WTC11 (cell line): ENCODE results near the gene SNRPB2. TPM values are rescaled to one million over a fixed set of nuclear protein-coding genes. Genes with fewer than 3 reads are reported as not detected.

ENCODE experiments used
- ATAC-seq: fragments of 200-7000 bp; cut with Tn5 transposase; 2 replicates; pipeline ENCODE4 v1.10.0; 2021; ENCODE audit warnings: mild to moderate bottlenecking, moderate library complexity
- CTCF ChIA-PET: fragments of 300-600 bp; sonication (Branson Sonifier 250); formaldehyde crosslinking; loops from one replicate; lab custom pipeline; 2021; ENCODE audit warnings: antibody characterized with exemption; lab: Charles Lee
- POLR2A ChIA-PET: fragments of 350-600 bp; sonication (Branson Sonifier 250); formaldehyde crosslinking; loops from one replicate; lab custom pipeline; 2021; ENCODE audit warnings: antibody characterized with exemption; lab: Charles Lee
- DNase-seq: peaks from one replicate; pipeline ENCODE4 v3.0.0; 2021; ENCODE audit warnings: low spot score
- H3K27ac Mint-ChIP-seq: 2 replicates; pipeline ENCODE4 v1.8.0; 2021; ENCODE audit warnings: mixed read lengths
- H3K27me3 Mint-ChIP-seq: 2 replicates; pipeline ENCODE4 v1.8.0; 2021; ENCODE audit warnings: low read depth, mild to moderate bottlenecking, moderate library complexity, mixed read lengths
- H3K36me3 Mint-ChIP-seq: 2 replicates; pipeline ENCODE4 v1.8.0; 2021; ENCODE audit warnings: mixed read lengths
- H3K4me1 Mint-ChIP-seq: 2 replicates; pipeline ENCODE4 v1.8.0; 2022; ENCODE audit warnings: mixed read lengths
- H3K4me3 Mint-ChIP-seq: 2 replicates; pipeline ENCODE4 v1.8.0; 2021; ENCODE audit warnings: mild to moderate bottlenecking, moderate library complexity, mixed read lengths
- H3K9me3 Mint-ChIP-seq: 2 replicates; pipeline ENCODE4 v1.8.0; 2021; ENCODE audit warnings: mixed read lengths
- CREM ChIP-seq: sonication (generic); formaldehyde crosslinking; IDR thresholded peaks from 2 replicates; pipeline ENCODE4 v1.8.1; 2022; ENCODE audit warnings: mild to moderate bottlenecking, missing genetic modification reagents, moderate library complexity
- GABPB1 ChIP-seq: sonication (generic); formaldehyde crosslinking; IDR thresholded peaks from 2 replicates; pipeline ENCODE4 v1.8.1; 2023; ENCODE audit warnings: mild to moderate bottlenecking, missing genetic modification reagents
- GRHL2 ChIP-seq: fragments of 250-450 bp; sonication (Bioruptor Pico); IDR thresholded peaks from 2 replicates; pipeline ENCODE4 v1.8.0; 2022; ENCODE audit warnings: mild to moderate bottlenecking, moderate library complexity; ENCODE audit not compliant: insufficient replicate concordance, severe bottlenecking
- IRF2 ChIP-seq: sonication (generic); formaldehyde crosslinking; IDR thresholded peaks from 2 replicates; pipeline ENCODE4 v1.8.0; 2022; ENCODE audit warnings: low read depth, missing genetic modification reagents, borderline replicate concordance
- JAZF1 ChIP-seq: fragments of 250-450 bp; sonication (Bioruptor Pico); IDR thresholded peaks from 2 replicates; pipeline ENCODE4 v1.9.0; 2021; ENCODE audit warnings: moderate library complexity, mild to moderate bottlenecking, inconsistent platforms
- JUN ChIP-seq: sonication (generic); formaldehyde crosslinking; IDR thresholded peaks from 2 replicates; pipeline ENCODE4 v1.8.0; 2023; ENCODE audit warnings: mild to moderate bottlenecking, missing genetic modification reagents
- MYBL2 ChIP-seq: sonication (generic); formaldehyde crosslinking; IDR thresholded peaks from 2 replicates; pipeline ENCODE4 v1.8.1; 2023; ENCODE audit warnings: mild to moderate bottlenecking, moderate library complexity, missing genetic modification reagents
- NFATC4 ChIP-seq: fragments of 250-450 bp; sonication (Bioruptor Pico); IDR thresholded peaks from 2 replicates; pipeline ENCODE4 v1.9.0; 2021; ENCODE audit warnings: mild to moderate bottlenecking
- NFE2L1 ChIP-seq: sonication (generic); formaldehyde crosslinking; IDR thresholded peaks from 2 replicates; pipeline ENCODE4 v1.8.1; 2023; ENCODE audit warnings: missing genetic modification reagents
- OVOL2 ChIP-seq: fragments of 250-450 bp; sonication (Bioruptor Pico); IDR thresholded peaks from 2 replicates; pipeline ENCODE4 v1.9.0; 2021; ENCODE audit warnings: mild to moderate bottlenecking, borderline replicate concordance
- SOX15 ChIP-seq: fragments of 250-450 bp; sonication (Bioruptor Pico); IDR thresholded peaks from 2 replicates; pipeline ENCODE4 v1.9.0; 2021; ENCODE audit warnings: mild to moderate bottlenecking
- TEAD1 ChIP-seq: sonication (generic); formaldehyde crosslinking; IDR thresholded peaks from 2 replicates; pipeline ENCODE4 v1.8.0; 2022; ENCODE audit warnings: mild to moderate bottlenecking, missing genetic modification reagents
- TP53 ChIP-seq: sonication (generic); formaldehyde crosslinking; IDR thresholded peaks from 2 replicates; pipeline ENCODE4 v1.8.1; 2023; ENCODE audit warnings: mild to moderate bottlenecking, missing genetic modification reagents
- ZNF263 ChIP-seq: sonication (generic); formaldehyde crosslinking; IDR thresholded peaks from 2 replicates; pipeline ENCODE4 v1.8.1; 2022; ENCODE audit warnings: low read depth, mild to moderate bottlenecking, moderate library complexity, missing genetic modification reagents
- ZNF671 ChIP-seq: fragments of 250-450 bp; sonication (Bioruptor Pico); IDR thresholded peaks from 2 replicates; pipeline ENCODE4 v1.8.0; 2021; ENCODE audit warnings: mild to moderate bottlenecking
- total RNA-seq: library from RNA; stranded (reverse); gene quantifications from 3 replicates; pipeline ENCODE4 v1.2.3, GENCODE V29; 2021
- TF ChIP-seq, protein P1 (sequence below): sonication (generic); formaldehyde crosslinking; IDR thresholded peaks from 2 replicates; pipeline ENCODE4 v1.8.0; 2022; ENCODE audit warnings: missing genetic modification reagents
- TF ChIP-seq, protein P2 (sequence below): sonication (generic); formaldehyde crosslinking; IDR thresholded peaks from 2 replicates; pipeline ENCODE4 v1.8.0; 2022; ENCODE audit warnings: mild to moderate bottlenecking, missing genetic modification reagents
- TF ChIP-seq, protein P3 (sequence below): fragments of 250-450 bp; sonication (Bioruptor Pico); conservative IDR thresholded peaks from 2 replicates; pipeline ENCODE4 v1.9.0; 2021; ENCODE audit warnings: mild to moderate bottlenecking
- TF ChIP-seq, protein P4 (sequence below): fragments of 250-450 bp; sonication (Bioruptor Pico); IDR thresholded peaks from 2 replicates; pipeline ENCODE4 v1.9.0; 2021; ENCODE audit warnings: mild to moderate bottlenecking
- TF ChIP-seq, protein P5 (sequence below): fragments of 250-450 bp; sonication (Bioruptor Pico); IDR thresholded peaks from 2 replicates; pipeline ENCODE4 v1.9.0; 2021; ENCODE audit warnings: moderate library complexity, mild to moderate bottlenecking, inconsistent platforms, borderline replicate concordance

Gene SNRPB2
- total RNA-seq, 1 experiment from 2014 or later, result 88.3 TPM

DNA sequence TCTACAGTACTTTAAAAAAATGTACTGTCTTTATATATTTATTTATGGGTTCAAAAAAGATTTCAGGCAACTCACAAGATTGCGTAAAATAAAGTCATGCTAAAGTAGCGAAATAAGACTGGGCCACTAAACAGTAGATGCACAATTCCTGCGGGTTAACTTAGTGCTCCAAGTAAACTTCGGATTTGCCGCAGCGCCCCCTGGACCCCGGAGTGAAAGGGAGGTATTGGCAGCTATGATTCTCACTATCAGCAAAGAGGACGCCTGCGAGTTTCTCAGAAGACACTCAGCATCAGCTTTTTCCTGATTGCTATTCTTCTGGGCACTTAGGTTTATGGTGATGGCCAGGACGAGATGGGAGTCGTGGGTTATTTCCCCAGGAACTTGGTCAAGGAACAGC, 19.7 kb downstream of the SNRPB2 start (continued):
- TF ChIP-seq, protein P1, sequence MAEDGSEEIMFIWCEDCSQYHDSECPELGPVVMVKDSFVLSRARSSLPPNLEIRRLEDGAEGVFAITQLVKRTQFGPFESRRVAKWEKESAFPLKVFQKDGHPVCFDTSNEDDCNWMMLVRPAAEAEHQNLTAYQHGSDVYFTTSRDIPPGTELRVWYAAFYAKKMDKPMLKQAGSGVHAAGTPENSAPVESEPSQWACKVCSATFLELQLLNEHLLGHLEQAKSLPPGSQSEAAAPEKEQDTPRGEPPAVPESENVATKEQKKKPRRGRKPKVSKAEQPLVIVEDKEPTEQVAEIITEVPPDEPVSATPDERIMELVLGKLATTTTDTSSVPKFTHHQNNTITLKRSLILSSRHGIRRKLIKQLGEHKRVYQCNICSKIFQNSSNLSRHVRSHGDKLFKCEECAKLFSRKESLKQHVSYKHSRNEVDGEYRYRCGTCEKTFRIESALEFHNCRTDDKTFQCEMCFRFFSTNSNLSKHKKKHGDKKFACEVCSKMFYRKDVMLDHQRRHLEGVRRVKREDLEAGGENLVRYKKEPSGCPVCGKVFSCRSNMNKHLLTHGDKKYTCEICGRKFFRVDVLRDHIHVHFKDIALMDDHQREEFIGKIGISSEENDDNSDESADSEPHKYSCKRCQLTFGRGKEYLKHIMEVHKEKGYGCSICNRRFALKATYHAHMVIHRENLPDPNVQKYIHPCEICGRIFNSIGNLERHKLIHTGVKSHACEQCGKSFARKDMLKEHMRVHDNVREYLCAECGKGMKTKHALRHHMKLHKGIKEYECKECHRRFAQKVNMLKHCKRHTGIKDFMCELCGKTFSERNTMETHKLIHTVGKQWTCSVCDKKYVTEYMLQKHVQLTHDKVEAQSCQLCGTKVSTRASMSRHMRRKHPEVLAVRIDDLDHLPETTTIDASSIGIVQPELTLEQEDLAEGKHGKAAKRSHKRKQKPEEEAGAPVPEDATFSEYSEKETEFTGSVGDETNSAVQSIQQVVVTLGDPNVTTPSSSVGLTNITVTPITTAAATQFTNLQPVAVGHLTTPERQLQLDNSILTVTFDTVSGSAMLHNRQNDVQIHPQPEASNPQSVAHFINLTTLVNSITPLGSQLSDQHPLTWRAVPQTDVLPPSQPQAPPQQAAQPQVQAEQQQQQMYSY, result no peak
- TF ChIP-seq OVOL2 (CRISPR knock-in tag) (no peak), SOX15 (CRISPR knock-in tag) (no peak)

DNA sequence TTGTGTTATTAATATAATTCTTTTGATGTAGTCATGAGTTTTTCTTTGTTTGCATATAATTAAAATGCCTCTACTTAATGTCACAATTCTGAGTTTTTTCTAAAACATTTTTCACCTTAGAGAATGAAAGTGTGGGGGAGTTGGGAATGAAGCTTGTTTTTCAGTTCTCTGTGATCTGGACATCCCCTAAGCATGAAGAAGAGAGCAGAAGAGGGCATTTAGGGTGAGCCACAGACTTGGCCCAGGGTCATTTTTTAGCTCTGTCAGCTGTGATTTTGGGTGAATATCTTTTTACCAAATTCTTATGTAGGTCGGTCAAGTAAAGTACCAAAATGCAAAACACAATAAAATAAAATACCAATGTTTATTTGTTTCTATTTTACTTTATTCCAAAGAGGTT, 22.3 kb downstream of the SNRPB2 start:
- CTCF ChIA-PET, result interaction anchor here (0.6 to 1.7 kb wide), 2 partner anchors 53 to 177 kb away, joined by 3 read pairs; no protein-coding TSS in a partner anchor
- no peak overlapping the region for H3K4me3 Mint-ChIP-seq

DNA sequence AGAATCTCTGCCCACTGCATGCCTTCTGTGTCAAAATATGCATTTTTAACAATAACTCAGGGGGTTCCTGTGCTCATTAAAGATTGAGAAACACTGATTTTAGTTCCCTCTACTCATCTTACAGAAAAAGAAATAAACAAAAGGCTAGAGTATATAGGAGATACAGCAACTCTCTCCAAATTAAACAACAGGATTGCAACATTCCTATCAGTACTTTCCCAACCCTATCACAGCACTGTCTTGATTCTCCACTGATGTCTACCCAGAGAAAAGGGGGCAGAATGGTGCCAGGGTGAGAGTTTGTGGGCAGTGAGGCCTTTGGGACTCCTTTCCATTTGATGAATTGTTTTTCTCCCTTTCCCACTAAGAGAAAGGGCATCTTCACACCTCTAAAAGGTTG, 23.1 kb downstream of the SNRPB2 start:
- Mint-ChIP-seq H3K4me3 (no peak overlapping the region), H3K27ac (no peak overlapping the region), H3K27me3 (no peaks in the 10 kb centered on the region), H3K4me1 (peaks cover 25% of the 10 kb centered on the region), H3K9me3 (peaks cover 38% of the 10 kb centered on the region), H3K36me3 (peaks cover 8% of the 10 kb centered on the region)
- ChIA-PET CTCF (interaction anchor here (1.7 kb wide), 1 partner anchor 53 kb away, joined by 3 read pairs; no protein-coding TSS in a partner anchor), POLR2A (interaction anchor here (0.7 kb wide), 1 partner anchor 301 kb away, joined by 3 read pairs; no protein-coding TSS in a partner anchor)
- ATAC-seq (no peak), DNase-seq (no peak)
- TF ChIP-seq, protein P2, sequence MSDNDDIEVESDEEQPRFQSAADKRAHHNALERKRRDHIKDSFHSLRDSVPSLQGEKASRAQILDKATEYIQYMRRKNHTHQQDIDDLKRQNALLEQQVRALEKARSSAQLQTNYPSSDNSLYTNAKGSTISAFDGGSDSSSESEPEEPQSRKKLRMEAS (CRISPR knock-in tag), result no peak
- TF ChIP-seq MYBL2 (CRISPR knock-in tag) (no peak), JUN (CRISPR knock-in tag) (no peak), JAZF1 (no peak), GABPB1 (CRISPR knock-in tag) (no peak)

More for the DNA sequence above, 22.3 kb downstream of the SNRPB2 start:
- peaks cover 25% of the 10 kb centered on the region for H3K4me1 Mint-ChIP-seq
- TF ChIP-seq TP53 (CRISPR knock-in tag), result no peak
- no peaks in the 10 kb centered on the region for H3K27me3 Mint-ChIP-seq
- H3K9me3 Mint-ChIP-seq, result peaks cover 33% of the 10 kb centered on the region
- H3K36me3 Mint-ChIP-seq, result peaks cover 8% of the 10 kb centered on the region
- ATAC-seq (no peak), DNase-seq (no peak)
- H3K27ac Mint-ChIP-seq, result no peak overlapping the region
- POLR2A ChIA-PET, result interaction anchor here (0.7 kb wide), 1 partner anchor 300 kb away, joined by 3 read pairs; no protein-coding TSS in a partner anchor

DNA sequence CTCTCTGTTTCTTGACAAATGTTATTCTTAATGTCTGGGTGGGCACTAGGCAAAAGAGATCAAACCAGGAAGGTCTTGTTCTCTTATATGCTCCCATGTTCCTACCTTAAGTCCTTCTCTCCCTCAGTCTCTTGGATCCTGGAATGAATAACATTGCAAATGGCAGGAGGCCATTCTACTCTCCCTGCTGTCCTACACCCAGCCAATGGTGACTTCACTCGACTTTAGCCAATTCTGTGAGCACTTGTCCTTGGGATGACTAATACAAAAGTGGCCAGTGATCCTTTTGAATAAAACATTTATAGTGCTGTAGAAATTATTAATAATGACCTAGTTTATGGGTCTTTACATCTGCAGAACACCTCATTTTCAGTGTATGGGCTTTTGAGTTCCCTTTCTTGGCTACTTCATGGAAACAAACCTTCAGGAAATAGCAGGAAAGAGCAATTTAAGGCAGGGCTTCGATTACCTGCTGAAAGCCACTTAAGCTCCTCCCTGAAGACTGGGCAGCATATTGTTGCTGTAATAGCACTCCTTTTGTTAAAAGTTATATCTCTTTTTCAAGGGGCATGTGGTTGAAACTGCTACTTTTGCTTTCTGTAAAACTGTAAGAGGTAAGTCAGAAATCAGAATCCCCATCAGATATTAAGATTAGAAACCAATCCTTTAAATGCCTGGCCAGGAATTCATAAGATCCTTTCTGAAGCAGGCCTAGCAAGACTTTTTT, 28.8 kb downstream of the SNRPB2 start:
- ChIA-PET CTCF (no interaction called here), POLR2A (no interaction called here)
- Mint-ChIP-seq H3K36me3 (peaks cover 8% of the 10 kb centered on the region), H3K27me3 (no peaks in the 10 kb centered on the region), H3K27ac (no peak overlapping the region), H3K9me3 (peaks cover 35% of the 10 kb centered on the region), H3K4me3 (no peak overlapping the region), H3K4me1 (peaks cover 22% of the 10 kb centered on the region)
- DNase-seq, result no peak
- no peak for ATAC-seq
- TF ChIP-seq, protein P3, sequence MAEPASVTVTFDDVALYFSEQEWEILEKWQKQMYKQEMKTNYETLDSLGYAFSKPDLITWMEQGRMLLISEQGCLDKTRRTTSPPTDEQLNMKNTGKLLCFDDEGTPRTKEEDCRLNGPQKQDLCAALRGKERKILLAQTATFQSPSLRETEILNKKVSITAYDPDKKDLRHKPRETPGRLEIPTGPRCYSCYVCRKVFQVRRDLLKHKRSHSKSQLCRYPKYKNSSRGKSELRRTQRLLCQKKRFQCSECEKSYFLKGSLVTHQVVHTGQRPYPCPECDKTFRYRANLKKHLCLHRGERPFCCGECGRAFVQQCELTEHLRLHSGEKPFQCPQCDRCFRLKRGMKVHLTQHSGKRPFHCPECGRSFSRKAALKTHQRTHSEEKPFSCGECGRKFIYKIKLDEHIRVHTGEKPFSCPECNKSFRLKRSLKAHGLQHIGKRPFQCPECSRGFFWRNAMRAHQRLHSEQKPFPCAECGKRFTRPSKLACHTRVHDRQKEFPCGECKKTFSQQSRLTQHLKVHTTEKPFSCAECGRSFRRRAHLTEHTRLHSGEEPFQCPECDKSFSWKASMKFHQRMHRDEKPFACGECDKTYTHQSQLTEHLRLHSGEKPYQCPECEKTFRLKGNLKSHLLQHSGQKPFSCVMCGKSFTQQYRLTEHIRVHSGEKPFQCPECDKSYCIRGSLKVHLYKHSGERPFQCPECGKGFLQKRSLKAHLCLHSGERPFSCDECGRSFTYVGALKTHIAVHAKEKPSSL (CRISPR knock-in tag), result no peak
- TF ChIP-seq CREM (CRISPR knock-in tag), result no peak
- TF ChIP-seq, protein P4, sequence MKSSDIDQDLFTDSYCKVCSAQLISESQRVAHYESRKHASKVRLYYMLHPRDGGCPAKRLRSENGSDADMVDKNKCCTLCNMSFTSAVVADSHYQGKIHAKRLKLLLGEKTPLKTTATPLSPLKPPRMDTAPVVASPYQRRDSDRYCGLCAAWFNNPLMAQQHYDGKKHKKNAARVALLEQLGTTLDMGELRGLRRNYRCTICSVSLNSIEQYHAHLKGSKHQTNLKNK, result no peak
- TF ChIP-seq, protein P2 (CRISPR knock-in tag), result no peak
- TF ChIP-seq TEAD1 (CRISPR knock-in tag), result no peak
- no peak for TF ChIP-seq NFE2L1
- TF ChIP-seq ZNF263 (CRISPR knock-in tag), result no peak
- TF ChIP-seq IRF2 (CRISPR knock-in tag), result no peak
- no peak for TF ChIP-seq JUN (CRISPR knock-in tag)
- no peak for TF ChIP-seq ZNF671 (CRISPR knock-in tag)
- TF ChIP-seq NFATC4, result no peak
- TF ChIP-seq, protein P5, sequence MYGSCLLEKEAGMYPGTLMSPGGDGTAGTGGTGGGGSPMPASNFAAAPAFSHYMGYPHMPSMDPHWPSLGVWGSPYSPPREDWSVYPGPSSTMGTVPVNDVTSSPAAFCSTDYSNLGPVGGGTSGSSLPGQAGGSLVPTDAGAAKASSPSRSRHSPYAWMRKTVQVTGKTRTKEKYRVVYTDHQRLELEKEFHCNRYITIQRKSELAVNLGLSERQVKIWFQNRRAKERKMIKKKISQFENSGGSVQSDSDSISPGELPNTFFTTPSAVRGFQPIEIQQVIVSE, result no peak
- no peak for TF ChIP-seq GRHL2 (CRISPR knock-in tag)
